Stimulated activated CD8-positive, alpha-beta memory T cell treated with anti-CD3 and anti-CD28 coated beads, Interleukin-15, amount 100 ng/mL, for 1 hour (primary cell): ENCODE results near the gene LCOR.

ENCODE experiments used
- DNase-seq: peaks from one replicate; pipeline ENCODE4 v3.0.0-alpha.2; 2020; ENCODE audit warnings: low read depth

The LCOR gene

GRCh38 chr10:96987141-96987841 is 155.2 kb downstream of the LCOR start:
- no peak for DNase-seq

GRCh38 chr10:96987842-96988175 is 155.7 kb downstream of the LCOR start:
- DNase-seq: no peak

GRCh38 chr10:96988426-96988825 is 156.3 kb downstream of the LCOR start:
- no peak for DNase-seq

- no peak for DNase-seq
Observed at GRCh38 chr10:96991313-96991841, 159.3 kb downstream of the LCOR start.

- no peak for DNase-seq
Observed at GRCh38 chr10:96992721-96993120, 160.6 kb downstream of the LCOR start.

GRCh38 chr10:96995851-96996250 is 163.8 kb downstream of the LCOR start:
- DNase-seq: no peak

- DNase-seq: no peak
Observed at GRCh38 chr10:96996275-96996965, 164.3 kb downstream of the LCOR start.

- DNase-seq: no peak
Observed at GRCh38 chr10:96998329-96998888, 166.3 kb downstream of the LCOR start.

GRCh38 chr10:96999337-96999736 is 167.2 kb downstream of the LCOR start:
- no peak for DNase-seq

- no peak for DNase-seq
Observed at GRCh38 chr10:96999987-97000386, 167.9 kb downstream of the LCOR start.

- DNase-seq: no peak
Observed at GRCh38 chr10:97000487-97001182, 168.5 kb downstream of the LCOR start.

GRCh38 chr10:97001183-97001991 is 169.3 kb downstream of the LCOR start:
- no peak for DNase-seq

GRCh38 chr10:97002670-97003069 is 170.6 kb downstream of the LCOR start:
- DNase-seq: no peak

- DNase-seq: no peak
Observed at GRCh38 chr10:97003151-97003803, 171.2 kb downstream of the LCOR start.

GRCh38 chr10:97003804-97004201 is 171.7 kb downstream of the LCOR start:
- no peak for DNase-seq

- no peak for DNase-seq
Observed at GRCh38 chr10:97004591-97004990, 172.5 kb downstream of the LCOR start.

GRCh38 chr10:97005349-97005748 is 173.3 kb downstream of the LCOR start:
- no peak for DNase-seq

GRCh38 chr10:97006364-97006763 is 174.3 kb downstream of the LCOR start:
- DNase-seq: no peak

- no peak for DNase-seq
Observed at GRCh38 chr10:97007417-97007816, 175.3 kb downstream of the LCOR start.

GRCh38 chr10:97010695-97011206 is 178.7 kb downstream of the LCOR start:
- DNase-seq: no peak

GRCh38 chr10:97011397-97011796 is 179.3 kb downstream of the LCOR start:
- DNase-seq: no peak
